HG02973 (cell line): ENCODE results near the gene MTIF2.
"Not testable (repeated sequence)": the region's sequence is repeated elsewhere in the genome, so short reads cannot be mapped to it uniquely, and the experiment has no call there.

ENCODE experiments used
- ATAC-seq: cut with Tn5 transposase; IDR thresholded peaks from one replicate; pipeline ENCODE4 v1.9.1; 2021; ENCODE audit warnings: moderate library complexity; ENCODE audit not compliant: unreplicated experiment

MTIF2 gene

DNA sequence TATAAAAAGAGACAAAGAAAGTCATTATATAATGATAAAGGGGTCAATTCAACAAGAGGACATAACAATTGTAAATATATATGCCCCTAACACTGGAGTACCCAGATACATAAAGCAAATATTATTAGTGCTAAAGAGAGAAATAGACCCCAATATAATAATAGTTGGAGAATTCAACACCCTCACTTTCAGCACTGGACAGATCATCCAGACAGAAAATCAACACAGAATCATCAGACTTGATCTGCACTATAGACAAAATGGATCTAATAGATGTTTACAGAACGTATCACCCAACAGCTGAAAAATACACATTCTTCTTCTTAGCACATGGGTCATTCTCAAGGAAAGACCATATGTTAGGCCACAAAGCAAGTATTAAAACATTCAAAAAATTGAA is 68.6 kb downstream of the MTIF2 start:
- ATAC-seq: no peak

DNA sequence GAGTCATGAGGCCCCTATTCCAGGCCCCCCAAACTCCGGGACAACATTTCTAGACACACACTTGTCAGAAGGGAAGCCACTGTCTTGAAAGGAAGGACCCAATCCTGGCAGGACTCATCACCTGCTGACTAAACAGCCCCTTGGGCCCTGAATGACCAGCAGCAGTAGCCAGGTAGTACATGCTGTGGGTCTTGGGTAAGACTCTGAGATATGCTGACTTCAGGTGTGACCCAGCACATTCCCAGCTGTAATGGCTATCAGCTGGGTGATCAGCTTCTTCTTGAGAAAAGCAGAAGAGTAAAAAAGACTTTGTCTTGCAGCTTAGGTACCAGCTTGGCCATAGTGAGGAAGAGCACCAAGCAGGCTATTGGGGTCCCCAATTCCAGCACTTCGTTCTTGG is 72.5 kb downstream of the MTIF2 start:
- ATAC-seq: no peak

DNA sequence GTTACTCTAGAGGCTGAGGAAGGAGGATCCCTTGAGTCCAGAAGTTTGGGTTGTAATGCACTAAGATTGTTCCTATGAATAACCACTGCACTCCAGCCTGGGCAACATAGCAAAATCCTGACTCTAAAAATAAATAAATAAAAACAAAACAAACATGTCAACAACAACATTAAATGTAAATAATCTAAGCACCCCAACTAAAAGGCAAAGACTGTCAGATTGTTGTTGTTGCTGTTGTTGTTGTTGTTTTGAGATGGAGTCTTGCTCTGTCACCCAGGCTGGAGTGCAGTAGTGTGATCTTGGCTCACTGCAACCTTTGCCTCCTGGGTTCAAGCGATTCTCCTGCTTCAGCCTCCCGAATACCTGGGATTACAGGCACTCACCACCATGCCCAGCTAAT is 77.1 kb downstream of the MTIF2 start:
- not testable (repeated sequence) for ATAC-seq

DNA sequence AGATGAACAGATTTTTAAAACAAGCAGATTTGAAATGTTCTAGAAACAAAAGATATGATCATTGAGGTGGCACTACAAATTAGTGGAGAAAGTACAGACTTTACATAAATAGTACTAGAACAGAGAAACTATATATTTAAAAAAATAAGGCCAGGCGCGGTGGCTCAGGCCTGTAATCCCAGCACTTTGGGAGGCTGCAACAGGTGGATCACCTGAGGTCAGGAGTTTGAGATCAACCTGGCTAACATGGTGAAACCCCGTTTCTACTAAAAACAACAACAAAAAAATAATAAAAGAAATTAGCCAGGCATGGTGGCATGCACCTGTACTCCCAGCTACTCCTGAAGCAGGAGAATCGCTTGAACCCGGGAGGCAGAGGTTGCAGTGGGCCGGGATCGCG is 82.2 kb downstream of the MTIF2 start:
- ATAC-seq: not testable (repeated sequence)
